Panc1 (cell line): ENCODE measurements around the gene GRM7. TPM values are rescaled to one million over a fixed set of nuclear protein-coding genes. Genes with fewer than 3 reads are reported as not detected.

ENCODE experiments used
- ATAC-seq: fragments of 200-7000 bp; cut with Tn5 transposase; 2 replicates; pipeline ENCODE4 v1.9.1; 2020; ENCODE audit warnings: mild to moderate bottlenecking, moderate library complexity
- BruUV-seq: library from RNA; stranded (reverse); fragments of 400-500 nt; replicated peaks from 2 replicates; lab custom pipeline; 2021; lab: Mats Ljungman, UMichigan
- CTCF ChIA-PET: fragments of 300-600 bp; sonication (Branson Sonifier 250); formaldehyde crosslinking; loops from one replicate; lab custom pipeline; 2022; ENCODE audit warnings: antibody characterized with exemption; lab: Charles Lee
- POLR2A ChIA-PET: fragments of 300-600 bp; sonication (Branson Sonifier 250); formaldehyde crosslinking; loops from one replicate; lab custom pipeline; 2022; ENCODE audit warnings: antibody characterized with exemption; lab: Charles Lee
- DNase-seq: peaks from one replicate; pipeline ENCODE4 v3.0.0-alpha.2; 2010; ENCODE audit warnings: low read depth, low spot score
- H3K27ac ChIP-seq: 2 replicates; pipeline ENCODE4 v1.5.1; 2011; ENCODE audit warnings: mild to moderate bottlenecking, low read length, inconsistent platforms
- H3K27me3 ChIP-seq: fragments of 200-500 bp; sonication (Bioruptor generic); 2 replicates; pipeline ENCODE4 v1.6.0; 2014; ENCODE audit warnings: low read length, inconsistent platforms; ENCODE audit not compliant: control insufficient read depth, insufficient read depth
- H3K36me3 ChIP-seq: fragments of 200-500 bp; sonication (Bioruptor generic); 2 replicates; pipeline ENCODE4 v1.5.1; 2014; ENCODE audit warnings: inconsistent platforms, mild to moderate bottlenecking, low read length, moderate library complexity; ENCODE audit not compliant: control insufficient read depth, insufficient read depth
- H3K4me1 ChIP-seq: 2 replicates; pipeline ENCODE4 v1.5.1; 2011; ENCODE audit warnings: inconsistent platforms, mild to moderate bottlenecking, low read length, moderate library complexity; ENCODE audit not compliant: control insufficient read depth, insufficient read depth
- H3K4me3 ChIP-seq, 2 experiments: 2 replicates each; pipeline ENCODE4 v1.5.1; 2011 to 2012; ENCODE audit warnings: low read depth in 2 of 2, low read length in 2 of 2, mild to moderate bottlenecking in 2 of 2, inconsistent platforms in 1 of 2, moderate library complexity in 1 of 2
- H3K9me3 ChIP-seq: fragments of 200-500 bp; sonication (Bioruptor generic); 2 replicates; pipeline ENCODE4 v1.5.1; 2014; ENCODE audit warnings: low read depth, mild to moderate bottlenecking, inconsistent platforms, low read length, moderate library complexity; ENCODE audit not compliant: control insufficient read depth, insufficient read depth
- POLR2AphosphoS5 ChIP-seq: IDR thresholded peaks from 2 replicates; pipeline ENCODE4 v1.6.1; 2012; ENCODE audit warnings: mild to moderate bottlenecking, low read depth, low read length, moderate library complexity
- SIN3A ChIP-seq: IDR thresholded peaks from 2 replicates; pipeline ENCODE4 v1.6.1; 2012; ENCODE audit warnings: low read depth, mild to moderate bottlenecking, low read length, moderate library complexity, borderline replicate concordance; ENCODE audit not compliant: insufficient read depth
- TCF7L2 ChIP-seq: IDR thresholded peaks from 2 replicates; pipeline ENCODE4 v1.6.1; 2011; ENCODE audit warnings: mild to moderate bottlenecking, low read depth, low read length, inconsistent platforms
- in situ Hi-C: cut with HindIII; loops from 2 replicates; pipeline ENCODE4 v1.10.0; 2016; ENCODE audit warnings: low sequenced_read_pairs, low pct_unique_long_range_greater_than_20kb
- intact Hi-C: fragments of 100-400 bp; cut with micrococcal nuclease; formaldehyde crosslinking; loops from one replicate; pipeline ENCODE4 v1.10.0; 2022; ENCODE audit not compliant: unreplicated experiment
- total RNA-seq: library from RNA; stranded (reverse); gene quantifications from one replicate; pipeline ENCODE4 v1.2.1, GENCODE V29; 2021; ENCODE audit not compliant: unreplicated experiment
- TF ChIP-seq, protein P1 (sequence below): fragments of 450-650 bp; IDR thresholded peaks from 2 replicates; pipeline ENCODE4 v1.5.1; 2017; ENCODE audit warnings: mild to moderate bottlenecking
- TF ChIP-seq, protein P2 (sequence below), 2 experiments: IDR thresholded peaks; 2 replicates each; pipeline ENCODE4 v1.6.1; 2011 to 2012; ENCODE audit warnings: low read depth in 2 of 2, control low read depth in 1 of 2, low read length in 1 of 2, mild to moderate bottlenecking in 1 of 2, moderate library complexity in 1 of 2; ENCODE audit not compliant: insufficient read depth in 1 of 2

Gene GRM7
- total RNA-seq, 1 experiment from 2014 or later = not detected

DNA sequence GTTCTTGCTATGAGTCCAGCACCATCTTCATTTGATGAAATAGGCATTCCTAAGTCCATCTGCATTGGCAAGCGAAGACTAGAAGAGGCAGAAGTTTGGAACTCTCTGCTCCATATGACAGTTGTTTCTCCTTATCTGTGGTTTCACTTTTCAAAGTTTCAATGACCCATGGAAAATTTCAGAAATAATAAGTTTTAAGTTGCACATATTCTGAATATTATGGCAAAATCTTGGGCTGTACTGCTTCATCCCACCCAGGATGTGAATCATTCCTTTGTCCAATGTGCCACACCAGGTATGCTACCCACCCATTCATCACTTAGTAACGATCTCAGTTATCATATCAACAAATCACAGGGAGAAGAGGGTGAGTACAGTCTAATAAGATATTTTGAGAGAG, 647.9 kb downstream of the GRM7 start:
- H3K9me3 ChIP-seq = no peaks in the 10 kb centered on the region
- no peak overlapping the region for H3K4me3 ChIP-seq
- ATAC-seq (no peak), DNase-seq (no peak)
- intact Hi-C loops = no loop called here
- H3K36me3 ChIP-seq = no peaks in the 10 kb centered on the region
- no peaks in the 10 kb centered on the region for H3K27me3 ChIP-seq
- POLR2A ChIA-PET = no interaction called here
- no peaks in the 10 kb centered on the region for H3K4me1 ChIP-seq
- TF ChIP-seq POLR2AphosphoS5 = no peak
- TF ChIP-seq TCF7L2 = no peak
- TF ChIP-seq SIN3A = no peak
- TF ChIP-seq, protein P1, sequence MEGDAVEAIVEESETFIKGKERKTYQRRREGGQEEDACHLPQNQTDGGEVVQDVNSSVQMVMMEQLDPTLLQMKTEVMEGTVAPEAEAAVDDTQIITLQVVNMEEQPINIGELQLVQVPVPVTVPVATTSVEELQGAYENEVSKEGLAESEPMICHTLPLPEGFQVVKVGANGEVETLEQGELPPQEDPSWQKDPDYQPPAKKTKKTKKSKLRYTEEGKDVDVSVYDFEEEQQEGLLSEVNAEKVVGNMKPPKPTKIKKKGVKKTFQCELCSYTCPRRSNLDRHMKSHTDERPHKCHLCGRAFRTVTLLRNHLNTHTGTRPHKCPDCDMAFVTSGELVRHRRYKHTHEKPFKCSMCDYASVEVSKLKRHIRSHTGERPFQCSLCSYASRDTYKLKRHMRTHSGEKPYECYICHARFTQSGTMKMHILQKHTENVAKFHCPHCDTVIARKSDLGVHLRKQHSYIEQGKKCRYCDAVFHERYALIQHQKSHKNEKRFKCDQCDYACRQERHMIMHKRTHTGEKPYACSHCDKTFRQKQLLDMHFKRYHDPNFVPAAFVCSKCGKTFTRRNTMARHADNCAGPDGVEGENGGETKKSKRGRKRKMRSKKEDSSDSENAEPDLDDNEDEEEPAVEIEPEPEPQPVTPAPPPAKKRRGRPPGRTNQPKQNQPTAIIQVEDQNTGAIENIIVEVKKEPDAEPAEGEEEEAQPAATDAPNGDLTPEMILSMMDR = no peak
- TF ChIP-seq, protein P2, sequence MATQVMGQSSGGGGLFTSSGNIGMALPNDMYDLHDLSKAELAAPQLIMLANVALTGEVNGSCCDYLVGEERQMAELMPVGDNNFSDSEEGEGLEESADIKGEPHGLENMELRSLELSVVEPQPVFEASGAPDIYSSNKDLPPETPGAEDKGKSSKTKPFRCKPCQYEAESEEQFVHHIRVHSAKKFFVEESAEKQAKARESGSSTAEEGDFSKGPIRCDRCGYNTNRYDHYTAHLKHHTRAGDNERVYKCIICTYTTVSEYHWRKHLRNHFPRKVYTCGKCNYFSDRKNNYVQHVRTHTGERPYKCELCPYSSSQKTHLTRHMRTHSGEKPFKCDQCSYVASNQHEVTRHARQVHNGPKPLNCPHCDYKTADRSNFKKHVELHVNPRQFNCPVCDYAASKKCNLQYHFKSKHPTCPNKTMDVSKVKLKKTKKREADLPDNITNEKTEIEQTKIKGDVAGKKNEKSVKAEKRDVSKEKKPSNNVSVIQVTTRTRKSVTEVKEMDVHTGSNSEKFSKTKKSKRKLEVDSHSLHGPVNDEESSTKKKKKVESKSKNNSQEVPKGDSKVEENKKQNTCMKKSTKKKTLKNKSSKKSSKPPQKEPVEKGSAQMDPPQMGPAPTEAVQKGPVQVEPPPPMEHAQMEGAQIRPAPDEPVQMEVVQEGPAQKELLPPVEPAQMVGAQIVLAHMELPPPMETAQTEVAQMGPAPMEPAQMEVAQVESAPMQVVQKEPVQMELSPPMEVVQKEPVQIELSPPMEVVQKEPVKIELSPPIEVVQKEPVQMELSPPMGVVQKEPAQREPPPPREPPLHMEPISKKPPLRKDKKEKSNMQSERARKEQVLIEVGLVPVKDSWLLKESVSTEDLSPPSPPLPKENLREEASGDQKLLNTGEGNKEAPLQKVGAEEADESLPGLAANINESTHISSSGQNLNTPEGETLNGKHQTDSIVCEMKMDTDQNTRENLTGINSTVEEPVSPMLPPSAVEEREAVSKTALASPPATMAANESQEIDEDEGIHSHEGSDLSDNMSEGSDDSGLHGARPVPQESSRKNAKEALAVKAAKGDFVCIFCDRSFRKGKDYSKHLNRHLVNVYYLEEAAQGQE (IDR thresholded peaks at IDR 0.05; ENCODE audit: insufficient read depth in 1 of 2, low read depth in 2 of 2, low read length in 1 of 2) = no peak
- in situ Hi-C loops = no loop called here
- no peak overlapping the region for H3K27ac ChIP-seq
- BruUV-seq = no TSS peak
- CTCF ChIA-PET = no interaction called here

DNA sequence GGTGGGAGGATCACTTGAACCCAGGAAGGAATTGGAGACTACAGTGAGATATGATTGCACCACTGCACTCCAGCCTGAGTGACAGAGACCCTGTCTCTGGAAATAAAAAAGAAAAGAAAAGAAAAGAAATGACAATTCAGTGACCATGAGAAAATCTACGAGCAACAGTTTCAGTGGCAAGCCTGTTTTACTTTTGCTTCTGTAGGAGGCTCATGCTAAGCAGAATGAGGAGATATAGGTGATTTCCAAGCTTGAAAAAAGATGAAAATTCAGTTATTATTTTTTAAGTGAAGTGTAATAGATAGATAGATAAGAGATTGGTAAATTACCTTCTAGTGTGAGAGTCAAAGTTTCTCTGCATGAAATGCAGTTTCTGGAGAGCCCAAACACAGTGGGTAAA, 651.1 kb downstream of the GRM7 start:
- H3K9me3 ChIP-seq = no peaks in the 10 kb centered on the region
- ATAC-seq = no peak
- no peaks in the 10 kb centered on the region for H3K36me3 ChIP-seq
- TF ChIP-seq, protein P1 = no peak
- TF ChIP-seq TCF7L2 (no peak), SIN3A (no peak), POLR2AphosphoS5 (no peak)
- TF ChIP-seq, protein P2 (IDR thresholded peaks at IDR 0.05; ENCODE audit: insufficient read depth in 1 of 2, low read depth in 2 of 2, low read length in 1 of 2) = no peak
- no peak for DNase-seq
- BruUV-seq = no TSS peak
- H3K27me3 ChIP-seq = no peaks in the 10 kb centered on the region
- no peaks in the 10 kb centered on the region for H3K4me1 ChIP-seq
- H3K4me3 ChIP-seq = no peak overlapping the region
- in situ Hi-C loops (no loop called here), intact Hi-C loops (no loop called here)
- ChIA-PET POLR2A (no interaction called here), CTCF (no interaction called here)
- H3K27ac ChIP-seq = no peak overlapping the region
